ENCODE measurements around the gene FIGN. TPM values are rescaled to one million over a fixed set of nuclear protein-coding genes. Genes with fewer than 3 reads are reported as not detected.

The FIGN gene
- total RNA-seq, 1 donor: not detected

- H3K27me3 ChIP-seq (ENCODE audit: insufficient read depth, low read length): no peaks in the 10 kb centered on the region
- no peaks in the 10 kb centered on the region for H3K4me1 ChIP-seq (ENCODE audit: insufficient read depth, low read length)
- no peak overlapping the region for H3K4me3 ChIP-seq (ENCODE audit: low read length)
- H3K9me3 ChIP-seq (ENCODE audit: low read depth, low read length): no peaks in the 10 kb centered on the region
Observed at GRCh38 chr2:163669506-163669905, 66.3 kb downstream of the FIGN start.

DNA sequence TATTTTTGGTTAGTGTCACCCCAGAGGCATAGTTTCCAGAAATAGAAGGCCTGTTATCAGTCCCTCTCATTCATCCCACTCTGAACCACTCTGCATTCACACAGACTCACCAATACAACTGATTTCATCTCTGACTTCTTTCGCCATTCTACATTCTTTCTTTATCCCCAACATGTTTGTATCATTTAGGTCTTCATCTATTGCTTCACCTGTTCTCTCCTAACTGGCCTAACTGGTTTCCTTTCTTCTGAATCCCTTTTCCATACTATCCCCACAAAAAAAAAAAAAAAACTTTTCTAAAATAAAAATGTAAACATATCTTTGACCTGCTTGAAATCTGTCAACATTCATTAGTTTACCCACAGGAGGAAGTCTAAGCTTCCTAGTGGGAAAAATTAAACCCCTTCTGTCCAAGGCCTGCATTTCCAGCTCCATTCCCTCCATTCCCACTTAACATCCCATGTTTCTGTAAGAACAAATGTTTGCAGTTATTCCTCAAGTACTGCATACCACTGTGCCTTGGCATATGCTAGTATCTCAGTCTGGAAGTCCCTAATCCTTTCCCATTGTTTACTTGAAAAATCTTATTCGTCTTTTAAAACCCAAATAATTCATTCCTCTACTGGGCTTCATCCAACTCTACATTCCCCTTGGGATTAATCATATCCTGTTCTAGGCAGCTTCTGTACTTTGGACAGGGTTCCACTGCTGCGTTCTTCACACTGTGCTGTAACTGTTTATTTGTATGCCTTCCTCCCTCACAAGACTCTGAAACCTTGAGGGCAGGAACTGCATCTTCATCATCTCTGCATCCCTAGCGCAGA, 68.5 kb downstream of the FIGN start:
- no peaks in the 10 kb centered on the region for H3K4me1 ChIP-seq (ENCODE audit: insufficient read depth, low read length)
- H3K4me3 ChIP-seq (ENCODE audit: low read length): no peak overlapping the region
- H3K27me3 ChIP-seq (ENCODE audit: insufficient read depth, low read length): no peaks in the 10 kb centered on the region
- H3K9me3 ChIP-seq (ENCODE audit: low read depth, low read length): no peaks in the 10 kb centered on the region

- H3K4me1 ChIP-seq (ENCODE audit: insufficient read depth, low read length): no peaks in the 10 kb centered on the region
- no peaks in the 10 kb centered on the region for H3K9me3 ChIP-seq (ENCODE audit: low read depth, low read length)
- H3K4me3 ChIP-seq (ENCODE audit: low read length): no peak overlapping the region
- no peaks in the 10 kb centered on the region for H3K27me3 ChIP-seq (ENCODE audit: insufficient read depth, low read length)
Observed at GRCh38 chr2:163665817-163666216, 70.0 kb downstream of the FIGN start.

- H3K4me1 ChIP-seq (ENCODE audit: insufficient read depth, low read length): no peaks in the 10 kb centered on the region
- H3K27me3 ChIP-seq (ENCODE audit: insufficient read depth, low read length): no peaks in the 10 kb centered on the region
Observed at GRCh38 chr2:163665051-163665450, 70.8 kb downstream of the FIGN start.

GRCh38 chr2:163664610-163665009, 71.2 kb downstream of the FIGN start:
- Histone ChIP-seq H3K4me3 (ENCODE audit: low read length) (no peak overlapping the region), H3K4me1 (ENCODE audit: insufficient read depth, low read length) (no peaks in the 10 kb centered on the region), H3K27me3 (ENCODE audit: insufficient read depth, low read length) (no peaks in the 10 kb centered on the region), H3K9me3 (ENCODE audit: low read depth, low read length) (no peaks in the 10 kb centered on the region)

More at GRCh38 chr2:163665051-163665450, 70.8 kb downstream of the FIGN start:
- no peak overlapping the region for H3K4me3 ChIP-seq (ENCODE audit: low read length)
- H3K9me3 ChIP-seq (ENCODE audit: low read depth, low read length): no peaks in the 10 kb centered on the region

- Histone ChIP-seq H3K4me3 (ENCODE audit: low read length) (no peak overlapping the region), H3K4me1 (ENCODE audit: insufficient read depth, low read length) (no peaks in the 10 kb centered on the region), H3K9me3 (ENCODE audit: low read depth, low read length) (no peaks in the 10 kb centered on the region), H3K27me3 (ENCODE audit: insufficient read depth, low read length) (no peaks in the 10 kb centered on the region)
Observed at GRCh38 chr2:163662141-163662780, 73.5 kb downstream of the FIGN start.

DNA sequence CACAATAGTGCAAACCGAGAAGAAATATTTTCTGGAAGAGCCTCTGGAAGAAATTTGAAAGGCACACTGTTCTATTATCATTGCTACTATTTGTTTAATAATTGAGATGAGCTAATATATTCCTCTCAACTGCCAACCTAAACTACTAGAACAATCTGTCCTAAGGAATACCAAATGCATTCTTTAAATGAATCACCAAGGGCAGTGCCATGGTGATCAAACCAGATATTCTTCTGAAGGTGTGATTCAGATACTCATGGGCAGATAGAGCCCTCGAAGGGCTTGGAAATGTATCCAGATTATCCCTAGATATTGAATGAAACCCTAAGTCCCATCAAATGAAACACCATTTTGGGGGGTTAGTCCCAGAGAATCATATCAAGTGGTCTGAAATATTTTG, 76.6 kb downstream of the FIGN start:
- H3K4me1 ChIP-seq (ENCODE audit: insufficient read depth, low read length): no peaks in the 10 kb centered on the region
- H3K27me3 ChIP-seq (ENCODE audit: insufficient read depth, low read length): no peaks in the 10 kb centered on the region
- H3K4me3 ChIP-seq (ENCODE audit: low read length): no peak overlapping the region
- no peaks in the 10 kb centered on the region for H3K9me3 ChIP-seq (ENCODE audit: low read depth, low read length)

- Histone ChIP-seq H3K4me1 (ENCODE audit: insufficient read depth, low read length) (no peaks in the 10 kb centered on the region), H3K27me3 (ENCODE audit: insufficient read depth, low read length) (no peaks in the 10 kb centered on the region), H3K9me3 (ENCODE audit: low read depth, low read length) (no peaks in the 10 kb centered on the region), H3K4me3 (ENCODE audit: low read length) (no peak overlapping the region)
Observed at GRCh38 chr2:163658556-163658955, 77.3 kb downstream of the FIGN start.

DNA sequence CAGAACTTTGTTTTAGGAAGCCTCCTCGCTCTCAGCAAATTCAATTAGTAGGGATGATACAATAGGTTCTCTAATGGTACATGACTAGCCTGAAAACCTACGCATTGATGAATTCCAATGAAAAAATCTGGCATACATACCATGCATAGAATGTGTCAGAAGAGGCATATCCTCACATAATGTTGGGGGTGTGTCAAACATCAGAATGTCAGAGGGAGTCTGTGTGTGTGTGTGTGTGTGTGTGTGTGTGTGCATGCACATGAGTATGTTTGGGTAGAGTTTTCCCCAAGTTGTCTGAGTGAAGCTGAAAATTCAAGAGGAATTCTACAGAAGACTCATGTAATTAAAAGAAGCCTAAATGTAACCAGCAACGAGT, 78.5 kb downstream of the FIGN start:
- Histone ChIP-seq H3K27me3 (ENCODE audit: insufficient read depth, low read length) (no peaks in the 10 kb centered on the region), H3K4me3 (ENCODE audit: low read length) (no peak overlapping the region), H3K4me1 (ENCODE audit: insufficient read depth, low read length) (no peaks in the 10 kb centered on the region), H3K9me3 (ENCODE audit: low read depth, low read length) (no peaks in the 10 kb centered on the region)

- no peaks in the 10 kb centered on the region for H3K4me1 ChIP-seq (ENCODE audit: insufficient read depth, low read length)
- H3K27me3 ChIP-seq (ENCODE audit: insufficient read depth, low read length): no peaks in the 10 kb centered on the region
- H3K4me3 ChIP-seq (ENCODE audit: low read length): no peak overlapping the region
- no peaks in the 10 kb centered on the region for H3K9me3 ChIP-seq (ENCODE audit: low read depth, low read length)
Observed at GRCh38 chr2:163656622-163657280, 79.1 kb downstream of the FIGN start.

GRCh38 chr2:163655667-163656066, 80.1 kb downstream of the FIGN start:
- no peaks in the 10 kb centered on the region for H3K9me3 ChIP-seq (ENCODE audit: low read depth, low read length)
- no peaks in the 10 kb centered on the region for H3K4me1 ChIP-seq (ENCODE audit: insufficient read depth, low read length)
- no peaks in the 10 kb centered on the region for H3K27me3 ChIP-seq (ENCODE audit: insufficient read depth, low read length)
- H3K4me3 ChIP-seq (ENCODE audit: low read length): no peak overlapping the region

- Histone ChIP-seq H3K4me1 (ENCODE audit: insufficient read depth, low read length) (no peaks in the 10 kb centered on the region), H3K9me3 (ENCODE audit: low read depth, low read length) (no peaks in the 10 kb centered on the region), H3K27me3 (ENCODE audit: insufficient read depth, low read length) (no peaks in the 10 kb centered on the region), H3K4me3 (ENCODE audit: low read length) (no peak overlapping the region)
Observed at GRCh38 chr2:163652751-163653150, 83.1 kb downstream of the FIGN start.

DNA sequence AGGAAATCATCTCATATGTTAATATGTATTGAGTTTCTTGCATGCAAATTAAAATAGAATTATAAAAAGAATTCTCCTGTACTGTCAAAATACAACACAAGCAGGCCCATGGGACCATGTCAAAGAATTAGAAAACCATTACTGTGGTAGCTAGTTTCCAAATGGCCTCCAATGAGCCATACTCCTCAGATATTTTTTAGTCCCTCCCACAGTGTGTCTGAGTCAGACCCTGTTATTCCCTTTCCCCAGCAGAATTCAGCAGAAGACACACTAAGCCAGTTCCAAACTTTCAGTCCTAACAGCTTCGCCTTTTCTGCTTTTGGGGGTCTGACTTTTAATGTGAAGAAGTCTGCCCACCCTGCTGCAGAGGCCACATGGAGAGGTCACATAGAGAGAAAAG, 86.7 kb downstream of the FIGN start:
- Histone ChIP-seq H3K4me3 (ENCODE audit: low read length) (no peak overlapping the region), H3K9me3 (ENCODE audit: low read depth, low read length) (no peaks in the 10 kb centered on the region), H3K4me1 (ENCODE audit: insufficient read depth, low read length) (no peaks in the 10 kb centered on the region), H3K27me3 (ENCODE audit: insufficient read depth, low read length) (no peaks in the 10 kb centered on the region)

DNA sequence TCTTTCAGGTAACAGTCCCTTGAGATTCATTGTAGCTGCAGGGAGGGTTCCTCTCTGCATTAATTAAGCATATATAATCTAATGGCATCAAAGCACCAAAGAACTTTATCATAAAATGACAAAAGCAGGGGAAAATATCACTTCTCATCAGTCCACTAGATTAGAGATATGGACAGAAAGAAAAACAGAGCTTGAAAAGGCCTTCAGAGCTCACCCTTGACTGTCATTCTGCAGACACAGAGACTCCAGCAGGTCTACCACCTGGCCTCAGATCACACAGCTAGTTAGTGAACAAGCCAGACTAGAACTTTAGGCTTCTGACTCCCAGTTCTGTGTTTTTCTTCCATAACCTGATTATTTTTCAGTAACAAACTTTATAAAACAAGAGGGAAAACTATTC, 88.5 kb downstream of the FIGN start:
- no peak overlapping the region for H3K4me3 ChIP-seq (ENCODE audit: low read length)
- no peaks in the 10 kb centered on the region for H3K27me3 ChIP-seq (ENCODE audit: insufficient read depth, low read length)
- H3K9me3 ChIP-seq (ENCODE audit: low read depth, low read length): no peaks in the 10 kb centered on the region
- no peaks in the 10 kb centered on the region for H3K4me1 ChIP-seq (ENCODE audit: insufficient read depth, low read length)

- H3K4me3 ChIP-seq (ENCODE audit: low read length): no peak overlapping the region
- no peaks in the 10 kb centered on the region for H3K9me3 ChIP-seq (ENCODE audit: low read depth, low read length)
- H3K4me1 ChIP-seq (ENCODE audit: insufficient read depth, low read length): no peaks in the 10 kb centered on the region
- H3K27me3 ChIP-seq (ENCODE audit: insufficient read depth, low read length): no peaks in the 10 kb centered on the region
Observed at GRCh38 chr2:163646687-163647086, 89.1 kb downstream of the FIGN start.
